ENCODE results near the gene FARP1. TPM values are rescaled to one million over a fixed set of nuclear protein-coding genes. Genes with fewer than 3 reads are reported as not detected.

The FARP1 gene
- polyA plus RNA-seq, 1 of the 3 experiments (the other 2 are of a cell fraction): 12.0 TPM

DNA sequence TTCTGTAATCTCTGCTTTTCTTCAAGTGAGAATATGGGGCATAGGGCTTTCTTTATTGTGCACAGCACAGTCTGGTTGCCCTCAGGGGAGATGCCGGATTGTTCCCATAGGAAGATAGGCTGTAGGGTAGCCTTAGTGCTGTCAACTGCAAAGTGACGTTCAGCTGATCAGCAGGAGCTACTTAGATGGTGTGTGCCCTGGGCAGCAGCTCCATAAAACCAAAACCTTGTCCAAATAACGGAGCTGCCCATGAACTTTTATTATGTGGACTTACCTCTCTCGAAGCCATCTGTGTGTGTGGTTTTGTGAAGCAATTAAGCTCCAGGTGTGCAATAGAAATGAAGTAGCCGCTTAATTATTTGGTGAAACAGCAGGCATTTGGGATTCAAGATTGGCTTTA, 154.2 kb downstream of the FARP1 start:
- no peak for DNase-seq
- no peak overlapping the region for H2AFZ ChIP-seq (ENCODE audit: low read depth)
- H3K4me2 ChIP-seq: no peak overlapping the region
- CTCF ChIA-PET: interaction anchor here (1.1 to 1.7 kb wide), 2 partner anchors 8 to 11 kb away, joined by 3 to 5 read pairs; no protein-coding TSS in a partner anchor
- H3K79me2 ChIP-seq (ENCODE audit: insufficient read depth): peaks cover 18% of the 10 kb centered on the region; the same call in 1 of the 2 replicates
- no peaks in the 10 kb centered on the region for H3K27me3 ChIP-seq (ENCODE audit: insufficient read depth)
- POLR2A ChIA-PET: no interaction called here
- TF ChIP-seq RAD21 (IDR thresholded peaks at IDR 0.05; ENCODE audit: low read length): no peak
- TF ChIP-seq, protein P1, sequence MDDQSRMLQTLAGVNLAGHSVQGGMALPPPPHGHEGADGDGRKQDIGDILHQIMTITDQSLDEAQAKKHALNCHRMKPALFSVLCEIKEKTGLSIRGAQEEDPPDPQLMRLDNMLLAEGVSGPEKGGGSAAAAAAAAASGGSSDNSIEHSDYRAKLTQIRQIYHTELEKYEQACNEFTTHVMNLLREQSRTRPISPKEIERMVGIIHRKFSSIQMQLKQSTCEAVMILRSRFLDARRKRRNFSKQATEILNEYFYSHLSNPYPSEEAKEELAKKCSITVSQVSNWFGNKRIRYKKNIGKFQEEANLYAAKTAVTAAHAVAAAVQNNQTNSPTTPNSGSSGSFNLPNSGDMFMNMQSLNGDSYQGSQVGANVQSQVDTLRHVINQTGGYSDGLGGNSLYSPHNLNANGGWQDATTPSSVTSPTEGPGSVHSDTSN (IDR thresholded peaks at IDR 0.05): no peak
- no peak for TF ChIP-seq CHD2 (IDR thresholded peaks at IDR 0.05; ENCODE audit: low read length, partially characterized antibody)
- TF ChIP-seq ELF1 (IDR thresholded peaks at IDR 0.05): no peak
- TF ChIP-seq, protein P2, sequence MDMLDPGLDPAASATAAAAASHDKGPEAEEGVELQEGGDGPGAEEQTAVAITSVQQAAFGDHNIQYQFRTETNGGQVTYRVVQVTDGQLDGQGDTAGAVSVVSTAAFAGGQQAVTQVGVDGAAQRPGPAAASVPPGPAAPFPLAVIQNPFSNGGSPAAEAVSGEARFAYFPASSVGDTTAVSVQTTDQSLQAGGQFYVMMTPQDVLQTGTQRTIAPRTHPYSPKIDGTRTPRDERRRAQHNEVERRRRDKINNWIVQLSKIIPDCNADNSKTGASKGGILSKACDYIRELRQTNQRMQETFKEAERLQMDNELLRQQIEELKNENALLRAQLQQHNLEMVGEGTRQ (IDR thresholded peaks at IDR 0.05; ENCODE audit: borderline replicate concordance, low read depth, low read length): no peak
- no peak for TF ChIP-seq JUND (IDR thresholded peaks at IDR 0.05)
- no peak for TF ChIP-seq SIN3A (IDR thresholded peaks at IDR 0.05; ENCODE audit: borderline replicate concordance, low read depth, low read length)
- H3K4me1 ChIP-seq (ENCODE audit: control insufficient read depth in 1 of 2, insufficient read depth in 2 of 2, low read depth in 1 of 2, low read length in 1 of 2): peaks cover 7 to 10% of the 10 kb centered on the region in 2 experiments; a peak in 2 of 4 replicates
- H3K9me3 ChIP-seq: no peaks in the 10 kb centered on the region
- no peak overlapping the region for H3K4me3 ChIP-seq (ENCODE audit: low read depth in 2 of 2, low read length in 1 of 2)
- H3K9ac ChIP-seq: no peak overlapping the region
- no peaks in the 10 kb centered on the region for H4K20me1 ChIP-seq (ENCODE audit: insufficient read depth)
- no peaks in the 10 kb centered on the region for H3K36me3 ChIP-seq (replicated peaks in 1 of 2; ENCODE audit: control insufficient read depth in 1 of 2, insufficient read depth in 2 of 2, low read length in 1 of 2)
- over 99% methylated on average over 5 of the region's 5 CpGs for WGBS (ENCODE audit: low lambda C conversion rate)
- no peak overlapping the region for H3K27ac ChIP-seq (ENCODE audit: low read depth in 2 of 2, low read length in 1 of 2)
- H3F3A ChIP-seq (replicated peaks; ENCODE audit: insufficient read depth): no peaks in the 10 kb centered on the region
- H3K9me2 ChIP-seq: no peaks in the 10 kb centered on the region

DNA sequence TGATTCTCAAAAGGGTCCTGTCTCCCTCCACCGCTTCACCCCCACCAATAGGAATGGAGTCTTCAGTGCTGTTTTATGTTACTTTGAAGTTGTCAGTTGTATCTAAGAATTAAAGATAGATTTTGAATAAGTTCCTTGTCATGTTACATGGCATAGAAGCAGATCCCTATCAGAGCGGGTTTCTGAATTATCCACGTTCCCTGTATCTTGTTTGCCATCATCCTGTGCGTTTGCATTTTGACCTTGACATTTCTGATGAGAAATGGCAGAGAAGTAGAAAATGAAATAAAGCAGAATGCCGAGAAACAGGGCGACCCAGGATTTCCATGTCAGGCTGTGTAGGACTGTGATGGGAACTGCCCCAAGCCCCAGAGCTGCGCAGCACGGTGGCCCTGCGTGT, 154.9 kb downstream of the FARP1 start:
- no peaks in the 10 kb centered on the region for H3K27me3 ChIP-seq (ENCODE audit: insufficient read depth)
- no peak overlapping the region for H3K4me3 ChIP-seq (ENCODE audit: low read depth in 2 of 2, low read length in 1 of 2)
- H2AFZ ChIP-seq (ENCODE audit: low read depth): no peak overlapping the region
- TF ChIP-seq SIN3A (IDR thresholded peaks at IDR 0.05; ENCODE audit: borderline replicate concordance, low read depth, low read length): no peak
- TF ChIP-seq TCF12 (IDR thresholded peaks at IDR 0.05): no peak
- TF ChIP-seq EP300 (IDR thresholded peaks at IDR 0.05; ENCODE audit: borderline replicate concordance in 1 of 2, low read depth in 1 of 2, low read length in 1 of 2): no peak
- no peak for TF ChIP-seq RXRA (IDR thresholded peaks at IDR 0.05; ENCODE audit: borderline replicate concordance, low read depth)
- TF ChIP-seq TEAD4 (IDR thresholded peaks at IDR 0.05; ENCODE audit: borderline replicate concordance, insufficient read depth): no peak
- no peak for TF ChIP-seq TAF1 (IDR thresholded peaks at IDR 0.05; ENCODE audit: borderline replicate concordance, low read depth, low read length)
- TF ChIP-seq, protein P3, sequence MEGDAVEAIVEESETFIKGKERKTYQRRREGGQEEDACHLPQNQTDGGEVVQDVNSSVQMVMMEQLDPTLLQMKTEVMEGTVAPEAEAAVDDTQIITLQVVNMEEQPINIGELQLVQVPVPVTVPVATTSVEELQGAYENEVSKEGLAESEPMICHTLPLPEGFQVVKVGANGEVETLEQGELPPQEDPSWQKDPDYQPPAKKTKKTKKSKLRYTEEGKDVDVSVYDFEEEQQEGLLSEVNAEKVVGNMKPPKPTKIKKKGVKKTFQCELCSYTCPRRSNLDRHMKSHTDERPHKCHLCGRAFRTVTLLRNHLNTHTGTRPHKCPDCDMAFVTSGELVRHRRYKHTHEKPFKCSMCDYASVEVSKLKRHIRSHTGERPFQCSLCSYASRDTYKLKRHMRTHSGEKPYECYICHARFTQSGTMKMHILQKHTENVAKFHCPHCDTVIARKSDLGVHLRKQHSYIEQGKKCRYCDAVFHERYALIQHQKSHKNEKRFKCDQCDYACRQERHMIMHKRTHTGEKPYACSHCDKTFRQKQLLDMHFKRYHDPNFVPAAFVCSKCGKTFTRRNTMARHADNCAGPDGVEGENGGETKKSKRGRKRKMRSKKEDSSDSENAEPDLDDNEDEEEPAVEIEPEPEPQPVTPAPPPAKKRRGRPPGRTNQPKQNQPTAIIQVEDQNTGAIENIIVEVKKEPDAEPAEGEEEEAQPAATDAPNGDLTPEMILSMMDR (IDR thresholded peaks at IDR 0.05): no peak
- TF ChIP-seq, protein P4, sequence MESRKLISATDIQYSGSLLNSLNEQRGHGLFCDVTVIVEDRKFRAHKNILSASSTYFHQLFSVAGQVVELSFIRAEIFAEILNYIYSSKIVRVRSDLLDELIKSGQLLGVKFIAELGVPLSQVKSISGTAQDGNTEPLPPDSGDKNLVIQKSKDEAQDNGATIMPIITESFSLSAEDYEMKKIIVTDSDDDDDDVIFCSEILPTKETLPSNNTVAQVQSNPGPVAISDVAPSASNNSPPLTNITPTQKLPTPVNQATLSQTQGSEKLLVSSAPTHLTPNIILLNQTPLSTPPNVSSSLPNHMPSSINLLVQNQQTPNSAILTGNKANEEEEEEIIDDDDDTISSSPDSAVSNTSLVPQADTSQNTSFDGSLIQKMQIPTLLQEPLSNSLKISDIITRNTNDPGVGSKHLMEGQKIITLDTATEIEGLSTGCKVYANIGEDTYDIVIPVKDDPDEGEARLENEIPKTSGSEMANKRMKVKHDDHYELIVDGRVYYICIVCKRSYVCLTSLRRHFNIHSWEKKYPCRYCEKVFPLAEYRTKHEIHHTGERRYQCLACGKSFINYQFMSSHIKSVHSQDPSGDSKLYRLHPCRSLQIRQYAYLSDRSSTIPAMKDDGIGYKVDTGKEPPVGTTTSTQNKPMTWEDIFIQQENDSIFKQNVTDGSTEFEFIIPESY (IDR thresholded peaks at IDR 0.05; ENCODE audit: borderline replicate concordance, low read depth): no peak
- no peak for TF ChIP-seq RAD21 (IDR thresholded peaks at IDR 0.05; ENCODE audit: low read length)
- TF ChIP-seq MEF2A (IDR thresholded peaks at IDR 0.05; ENCODE audit: borderline replicate concordance, low read depth): no peak
- TF ChIP-seq RCOR1 (IDR thresholded peaks at IDR 0.05; ENCODE audit: low read length): no peak
- no peak for TF ChIP-seq POLR2AphosphoS5 (IDR thresholded peaks at IDR 0.05; ENCODE audit: low read depth, low read length)
- no peak for TF ChIP-seq FOXJ3 (CRISPR knock-in tag; IDR thresholded peaks at IDR 0.05)
- DNase-seq: no peak
- no peaks in the 10 kb centered on the region for H3F3A ChIP-seq (replicated peaks; ENCODE audit: insufficient read depth)
- no peak overlapping the region for H3K9ac ChIP-seq
- no peaks in the 10 kb centered on the region for H3K36me3 ChIP-seq (replicated peaks in 1 of 2; ENCODE audit: control insufficient read depth in 1 of 2, insufficient read depth in 2 of 2, low read length in 1 of 2)
- 89% methylated on average over 9 of the region's 9 CpGs for WGBS (ENCODE audit: low lambda C conversion rate)
- H4K20me1 ChIP-seq (ENCODE audit: insufficient read depth): no peaks in the 10 kb centered on the region
- H3K9me3 ChIP-seq: no peaks in the 10 kb centered on the region
- peaks cover 18% of the 10 kb centered on the region; the same call in 1 of the 2 replicates for H3K79me2 ChIP-seq (ENCODE audit: insufficient read depth)
- no peak overlapping the region for H3K27ac ChIP-seq (ENCODE audit: low read depth in 2 of 2, low read length in 1 of 2)
- peaks cover 7 to 10% of the 10 kb centered on the region in 2 experiments; a peak in 2 of 4 replicates for H3K4me1 ChIP-seq (ENCODE audit: control insufficient read depth in 1 of 2, insufficient read depth in 2 of 2, low read depth in 1 of 2, low read length in 1 of 2)
- no peak overlapping the region for H3K4me2 ChIP-seq
- CTCF ChIA-PET: no interaction called here
- POLR2A ChIA-PET: no interaction called here
- H3K9me2 ChIP-seq: no peaks in the 10 kb centered on the region
